Loucy (cell line): ENCODE data around the gene COX10.

Source experiments
- H2AFZ ChIP-seq: fragments of 200-600 bp; sonication (generic); 2 replicates; pipeline ENCODE4 v1.6.0; 2016; ENCODE audit warnings: antibody characterized with exemption, mild to moderate bottlenecking, low read length, moderate library complexity
- H3F3A ChIP-seq: fragments of 200-600 bp; 2 replicates; pipeline ENCODE4 v1.6.0; 2016; ENCODE audit warnings: antibody characterized with exemption, low read depth, mild to moderate bottlenecking
- H3K27me3 ChIP-seq: fragments of 200-600 bp; sonication (generic); 2 replicates; pipeline ENCODE4 v1.6.1; 2014; ENCODE audit warnings: low read length, mild to moderate bottlenecking; ENCODE audit not compliant: insufficient read depth, poor library complexity, severe bottlenecking
- H3K36me3 ChIP-seq: fragments of 200-600 bp; sonication (generic); 2 replicates; pipeline ENCODE4 v1.6.1; 2016; ENCODE audit warnings: low read length; ENCODE audit not compliant: insufficient read depth
- H3K4me1 ChIP-seq: fragments of 200-600 bp; sonication (generic); 2 replicates; pipeline ENCODE4 v1.5.1; 2014; ENCODE audit warnings: low read length, mild to moderate bottlenecking; ENCODE audit not compliant: insufficient read depth, poor library complexity, severe bottlenecking
- H3K4me2 ChIP-seq: fragments of 200-600 bp; sonication (generic); 2 replicates; pipeline ENCODE4 v1.6.0; 2014; ENCODE audit warnings: antibody characterized with exemption, low read length, low read depth, mild to moderate bottlenecking; ENCODE audit not compliant: poor library complexity, severe bottlenecking
- H3K4me3 ChIP-seq: fragments of 200-600 bp; sonication (generic); 2 replicates; pipeline ENCODE4 v1.5.1; 2014; ENCODE audit warnings: low read length, mild to moderate bottlenecking, mixed read lengths; ENCODE audit not compliant: poor library complexity, severe bottlenecking
- H3K79me2 ChIP-seq: fragments of 200-600 bp; sonication (generic); 2 replicates; pipeline ENCODE4 v1.6.1; 2014; ENCODE audit warnings: low read length; ENCODE audit not compliant: insufficient read depth
- H3K9ac ChIP-seq: fragments of 200-600 bp; sonication (generic); 2 replicates; pipeline ENCODE4 v1.6.0; 2014; ENCODE audit warnings: mild to moderate bottlenecking, low read depth, low read length, moderate library complexity; ENCODE audit not compliant: poor library complexity, severe bottlenecking
- H3K9me2 ChIP-seq: fragments of 200-600 bp; sonication (generic); replicated peaks from 2 replicates; pipeline ENCODE4 v1.6.1; 2016; ENCODE audit warnings: low read depth, low read length, mixed read lengths
- H3K9me3 ChIP-seq: fragments of 200-600 bp; sonication (generic); 2 replicates; pipeline ENCODE4 v1.6.1; 2014; ENCODE audit warnings: mild to moderate bottlenecking, antibody characterized with exemption, low read length, low read depth; ENCODE audit not compliant: insufficient read depth
- H4K20me1 ChIP-seq: fragments of 200-600 bp; sonication (generic); 2 replicates; pipeline ENCODE4 v1.6.0; 2014; ENCODE audit warnings: antibody characterized with exemption, low read length, mild to moderate bottlenecking; ENCODE audit not compliant: insufficient read depth, poor library complexity, severe bottlenecking
- EZH2phosphoT487 ChIP-seq: fragments of 200-600 bp; IDR thresholded peaks from 2 replicates; pipeline ENCODE4 v1.6.1; 2018; ENCODE audit warnings: antibody characterized with exemption, mild to moderate bottlenecking, moderate library complexity, borderline replicate concordance
- TF ChIP-seq, protein P1 (sequence below): fragments of 200-600 bp; sonication (generic); conservative IDR thresholded peaks from 2 replicates; pipeline ENCODE4 v1.5.1; 2014; ENCODE audit warnings: mild to moderate bottlenecking, antibody characterized with exemption, low read length

Gene COX10

DNA sequence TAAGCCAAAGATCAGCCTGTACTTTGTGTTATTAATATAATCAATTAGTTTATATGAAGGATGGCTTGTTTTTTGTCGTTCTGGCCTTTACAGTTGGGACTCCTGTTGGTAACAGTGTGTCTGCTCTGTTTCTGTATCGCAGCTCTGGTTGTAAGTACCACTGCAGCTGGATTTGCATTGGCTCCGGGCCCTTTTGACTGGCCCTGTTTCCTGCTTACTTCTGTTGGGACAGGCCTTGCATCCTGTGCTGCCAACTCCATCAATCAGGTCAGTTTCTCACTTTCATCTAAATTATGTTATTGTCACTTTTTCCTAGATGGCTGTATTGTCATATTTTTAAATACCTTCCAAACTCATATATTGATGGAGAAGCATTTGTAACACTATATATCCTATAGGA, 32.7 kb downstream of the COX10 start:
- TF ChIP-seq, protein P1, sequence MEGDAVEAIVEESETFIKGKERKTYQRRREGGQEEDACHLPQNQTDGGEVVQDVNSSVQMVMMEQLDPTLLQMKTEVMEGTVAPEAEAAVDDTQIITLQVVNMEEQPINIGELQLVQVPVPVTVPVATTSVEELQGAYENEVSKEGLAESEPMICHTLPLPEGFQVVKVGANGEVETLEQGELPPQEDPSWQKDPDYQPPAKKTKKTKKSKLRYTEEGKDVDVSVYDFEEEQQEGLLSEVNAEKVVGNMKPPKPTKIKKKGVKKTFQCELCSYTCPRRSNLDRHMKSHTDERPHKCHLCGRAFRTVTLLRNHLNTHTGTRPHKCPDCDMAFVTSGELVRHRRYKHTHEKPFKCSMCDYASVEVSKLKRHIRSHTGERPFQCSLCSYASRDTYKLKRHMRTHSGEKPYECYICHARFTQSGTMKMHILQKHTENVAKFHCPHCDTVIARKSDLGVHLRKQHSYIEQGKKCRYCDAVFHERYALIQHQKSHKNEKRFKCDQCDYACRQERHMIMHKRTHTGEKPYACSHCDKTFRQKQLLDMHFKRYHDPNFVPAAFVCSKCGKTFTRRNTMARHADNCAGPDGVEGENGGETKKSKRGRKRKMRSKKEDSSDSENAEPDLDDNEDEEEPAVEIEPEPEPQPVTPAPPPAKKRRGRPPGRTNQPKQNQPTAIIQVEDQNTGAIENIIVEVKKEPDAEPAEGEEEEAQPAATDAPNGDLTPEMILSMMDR = no peak
- no peak for TF ChIP-seq EZH2phosphoT487
- H4K20me1 ChIP-seq = no peaks in the 10 kb centered on the region
- no peak overlapping the region for H3K4me2 ChIP-seq
- H3K4me1 ChIP-seq = no peaks in the 10 kb centered on the region
- no peaks in the 10 kb centered on the region for H3K9me3 ChIP-seq
- no peaks in the 10 kb centered on the region for H3F3A ChIP-seq
- no peaks in the 10 kb centered on the region for H3K27me3 ChIP-seq
- H3K4me3 ChIP-seq = no peak overlapping the region
- no peak overlapping the region for H3K9ac ChIP-seq
- 0 out of 2 replicates have a peak, but pooled peaks cover 6% of the 10 kb centered on the region for H3K79me2 ChIP-seq
- H2AFZ ChIP-seq = no peak overlapping the region
- H3K36me3 ChIP-seq = peaks cover 9% of the 10 kb centered on the region; the same call in 1 of the 2 replicates
- no peaks in the 10 kb centered on the region for H3K9me2 ChIP-seq

DNA sequence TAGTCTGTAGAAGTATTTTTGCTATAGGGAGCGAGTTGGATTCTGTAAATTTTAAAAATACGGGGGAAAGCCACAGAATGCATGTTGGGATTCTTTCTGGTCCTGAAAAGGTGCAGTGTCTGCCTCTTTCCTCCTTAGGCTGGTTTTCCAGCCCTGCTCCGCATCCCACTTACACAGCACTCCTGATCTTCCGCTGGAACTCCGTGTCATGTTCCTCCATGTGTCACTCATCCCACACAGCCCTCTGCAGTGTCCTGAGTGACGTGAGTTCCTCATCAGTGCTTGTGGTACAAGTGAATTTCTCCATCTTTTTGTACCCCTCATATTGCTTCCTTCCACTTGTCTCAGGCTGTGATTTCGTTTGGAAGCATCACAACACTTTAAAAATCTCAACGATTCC, 34.5 kb downstream of the COX10 start:
- H3K9ac ChIP-seq = no peak overlapping the region
- H3K27me3 ChIP-seq = no peaks in the 10 kb centered on the region
- peaks cover under 1% of the 10 kb centered on the region for H4K20me1 ChIP-seq
- no peaks in the 10 kb centered on the region for H3K4me1 ChIP-seq
- TF ChIP-seq EZH2phosphoT487 = no peak
- TF ChIP-seq, protein P1 = no peak
- H3K9me3 ChIP-seq = no peaks in the 10 kb centered on the region
- H3F3A ChIP-seq = no peaks in the 10 kb centered on the region
- no peak overlapping the region for H3K4me3 ChIP-seq
- H3K36me3 ChIP-seq = peaks cover 9% of the 10 kb centered on the region; the same call in 1 of the 2 replicates
- 0 out of 2 replicates have a peak, but pooled peaks cover 6% of the 10 kb centered on the region for H3K79me2 ChIP-seq
- H3K4me2 ChIP-seq = no peak overlapping the region
- H3K9me2 ChIP-seq = no peaks in the 10 kb centered on the region
- H2AFZ ChIP-seq = no peak overlapping the region

DNA sequence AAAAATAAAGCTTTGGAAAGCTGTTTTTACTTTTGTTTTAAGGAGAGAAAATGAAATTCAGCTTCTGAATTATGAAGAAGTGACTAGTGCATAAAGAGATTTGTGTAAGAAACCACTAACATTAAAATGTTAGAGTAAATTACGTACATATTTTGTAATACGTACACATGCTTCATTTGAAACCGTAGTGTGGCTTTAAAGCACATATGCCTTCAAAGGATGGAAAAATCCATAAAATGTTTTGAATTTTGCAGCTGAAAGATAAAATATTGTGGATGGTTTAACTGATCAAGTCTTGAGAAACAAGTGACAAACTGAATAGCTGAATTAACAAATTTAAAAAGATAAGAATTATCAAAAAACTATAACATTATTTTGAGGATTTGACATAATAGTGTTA, 35.4 kb downstream of the COX10 start:
- Histone ChIP-seq H3K9ac (no peak overlapping the region), H3F3A (no peaks in the 10 kb centered on the region), H3K4me2 (no peak overlapping the region), H3K79me2 (0 out of 2 replicates have a peak, but pooled peaks cover 3% of the 10 kb centered on the region), H3K9me3 (no peaks in the 10 kb centered on the region), H3K27me3 (no peaks in the 10 kb centered on the region), H3K9me2 (no peaks in the 10 kb centered on the region), H3K4me3 (no peak overlapping the region), H3K36me3 (peaks cover 9% of the 10 kb centered on the region; the same call in 1 of the 2 replicates), H3K4me1 (no peaks in the 10 kb centered on the region), H4K20me1 (peaks cover 5% of the 10 kb centered on the region), H2AFZ (no peak overlapping the region)
- TF ChIP-seq, protein P1 = no peak
- no peak for TF ChIP-seq EZH2phosphoT487
